Sigmoid colon (tissue), 4 donors: ENCODE measurements around the gene SNW1.

Experiments
- CTCF ChIP-seq, 4 experiments: fragments of 450-650 bp in 3 of 4; fragments of 200-600 bp in 1 of 4; IDR thresholded peaks; one replicate each; pipeline ENCODE4 v1.5.1; 2016 to 2019; ENCODE audit warnings: antibody characterized with exemption in 4 of 4, mild to moderate bottlenecking in 3 of 4, moderate library complexity in 2 of 4
- EP300 ChIP-seq, 4 donors: sonication (generic); formaldehyde crosslinking; IDR thresholded peaks; one replicate each; pipeline ENCODE4 v1.6.1; 2017; ENCODE audit warnings: antibody characterized with exemption in 4 of 4
- POLR2A ChIP-seq, 2 donors: fragments of 450-650 bp; IDR thresholded peaks; one replicate each; pipeline ENCODE4 v1.6.1; 2016; ENCODE audit warnings: antibody characterized with exemption in 2 of 2, mild to moderate bottlenecking in 2 of 2, moderate library complexity in 2 of 2

GRCh38 chr14:77717608-77718305 is 43.2 kb downstream of the SNW1 start:
- TF ChIP-seq POLR2A (IDR thresholded peaks at IDR 0.05) (no peak), EP300 (IDR thresholded peaks at IDR 0.05) (no peak), CTCF (IDR thresholded peaks at IDR 0.05) (no peak)
